ENCODE measurements around the gene DYRK4.

Gene DYRK4

GRCh38 chr12:4630262-4630661 lies 68.3 kb downstream of the DYRK4 start:
- H3K4me2 ChIP-seq (ENCODE audit: low read length) = no peak overlapping the region
- H3K18ac ChIP-seq (ENCODE audit: low read length) = no peak overlapping the region
- no peaks in the 10 kb centered on the region for H3K79me2 ChIP-seq (ENCODE audit: control insufficient read depth, insufficient read depth, low read length)
- no peak overlapping the region for H3K4me3 ChIP-seq (ENCODE audit: low read length)
- H3K23ac ChIP-seq (ENCODE audit: low read length) = no peak overlapping the region
- H3K79me1 ChIP-seq (ENCODE audit: low read length) = no peaks in the 10 kb centered on the region
- no peak overlapping the region for H4K5ac ChIP-seq (ENCODE audit: low read length)
- H3K4me1 ChIP-seq (ENCODE audit: control insufficient read depth, low read depth, low read length) = no peaks in the 10 kb centered on the region
- no peak overlapping the region for H3K27ac ChIP-seq (ENCODE audit: low read depth, low read length)
- H3K4ac ChIP-seq (ENCODE audit: low read depth, low read length) = no peak overlapping the region
- H2BK15ac ChIP-seq (replicated peaks; ENCODE audit: low read depth) = no peak overlapping the region
- H2AK5ac ChIP-seq (ENCODE audit: low read length) = no peak overlapping the region
- H2BK120ac ChIP-seq (ENCODE audit: low read depth, low read length) = no peak overlapping the region
- no peaks in the 10 kb centered on the region for H3K27me3 ChIP-seq (ENCODE audit: insufficient read depth, low read length, poor library complexity)
- no peak overlapping the region for H4K8ac ChIP-seq (ENCODE audit: low read depth, low read length)
- no peak overlapping the region for H3K9ac ChIP-seq (ENCODE audit: low read length)
- H2BK5ac ChIP-seq (ENCODE audit: low read length) = no peak overlapping the region
- no peak for DNase-seq
- H3K56ac ChIP-seq (ENCODE audit: low read length) = no peak overlapping the region
- WGBS (ENCODE audit: extremely low coverage, insufficient coverage, low lambda C conversion rate) = no CpG with 5 or more reads among the region's 5 CpGs
- no peaks in the 10 kb centered on the region for H3K36me3 ChIP-seq (ENCODE audit: control insufficient read depth, insufficient read depth, low read length)

GRCh38 chr12:4643747-4644146 lies 81.7 kb downstream of the DYRK4 start:
- H3K18ac ChIP-seq (ENCODE audit: low read length) = no peak overlapping the region
- H3K79me2 ChIP-seq (ENCODE audit: control insufficient read depth, insufficient read depth, low read length) = no peaks in the 10 kb centered on the region
- no peak overlapping the region for H2BK5ac ChIP-seq (ENCODE audit: low read length)
- H3K23ac ChIP-seq (ENCODE audit: low read length) = no peak overlapping the region
- no peak overlapping the region for H3K27ac ChIP-seq (ENCODE audit: low read depth, low read length)
- no peak overlapping the region for H4K5ac ChIP-seq (ENCODE audit: low read length)
- no peaks in the 10 kb centered on the region for H3K36me3 ChIP-seq (ENCODE audit: control insufficient read depth, insufficient read depth, low read length)
- no peak for DNase-seq
- no peak overlapping the region for H4K8ac ChIP-seq (ENCODE audit: low read depth, low read length)
- no peak overlapping the region for H3K56ac ChIP-seq (ENCODE audit: low read length)
- H2BK120ac ChIP-seq (ENCODE audit: low read depth, low read length) = no peak overlapping the region
- no peak overlapping the region for H3K4ac ChIP-seq (ENCODE audit: low read depth, low read length)
- no peak overlapping the region for H3K4me2 ChIP-seq (ENCODE audit: low read length)
- H3K4me1 ChIP-seq (ENCODE audit: control insufficient read depth, low read depth, low read length) = peaks cover 4% of the 10 kb centered on the region
- H3K27me3 ChIP-seq (ENCODE audit: insufficient read depth, low read length, poor library complexity) = no peaks in the 10 kb centered on the region
- no peak overlapping the region for H3K4me3 ChIP-seq (ENCODE audit: low read length)
- no peaks in the 10 kb centered on the region for H3K79me1 ChIP-seq (ENCODE audit: low read length)
- H2AK5ac ChIP-seq (ENCODE audit: low read length) = no peak overlapping the region
- H2BK15ac ChIP-seq (replicated peaks; ENCODE audit: low read depth) = no peak overlapping the region
- no CpG with 5 or more reads among the region's 6 CpGs for WGBS (ENCODE audit: extremely low coverage, insufficient coverage, low lambda C conversion rate)
- H3K9ac ChIP-seq (ENCODE audit: low read length) = no peak overlapping the region

- H3K36me3 ChIP-seq (ENCODE audit: control insufficient read depth, insufficient read depth, low read length) = no peaks in the 10 kb centered on the region
- no peak overlapping the region for H2AK5ac ChIP-seq (ENCODE audit: low read length)
- no CpG with 5 or more reads among the region's 1 CpG for WGBS (ENCODE audit: extremely low coverage, insufficient coverage, low lambda C conversion rate)
- H3K56ac ChIP-seq (ENCODE audit: low read length) = no peak overlapping the region
- H3K79me2 ChIP-seq (ENCODE audit: control insufficient read depth, insufficient read depth, low read length) = peaks cover 3% of the 10 kb centered on the region
- H3K27ac ChIP-seq (ENCODE audit: low read depth, low read length) = no peak overlapping the region
- H3K4me2 ChIP-seq (ENCODE audit: low read length) = no peak overlapping the region
- H3K9ac ChIP-seq (ENCODE audit: low read length) = no peak overlapping the region
- H2BK120ac ChIP-seq (ENCODE audit: low read depth, low read length) = no peak overlapping the region
- no peak overlapping the region for H3K18ac ChIP-seq (ENCODE audit: low read length)
- H4K5ac ChIP-seq (ENCODE audit: low read length) = no peak overlapping the region
- H4K8ac ChIP-seq (ENCODE audit: low read depth, low read length) = no peak overlapping the region
- H3K4ac ChIP-seq (ENCODE audit: low read depth, low read length) = no peak overlapping the region
- no peaks in the 10 kb centered on the region for H3K79me1 ChIP-seq (ENCODE audit: low read length)
- H2BK5ac ChIP-seq (ENCODE audit: low read length) = no peak overlapping the region
- no peak overlapping the region for H3K4me3 ChIP-seq (ENCODE audit: low read length)
- no peaks in the 10 kb centered on the region for H3K27me3 ChIP-seq (ENCODE audit: insufficient read depth, low read length, poor library complexity)
- H3K4me1 ChIP-seq (ENCODE audit: control insufficient read depth, low read depth, low read length) = peaks cover 4% of the 10 kb centered on the region
- no peak overlapping the region for H2BK15ac ChIP-seq (replicated peaks; ENCODE audit: low read depth)
- peak; percentile 43 for DNase-seq
- no peak overlapping the region for H3K23ac ChIP-seq (ENCODE audit: low read length)
These were observed 83.0 kb downstream of the DYRK4 start for GRCh38 chr12:4645023-4645422.

GRCh38 chr12:4648104-4648500 lies 86.1 kb downstream of the DYRK4 start:
- Histone ChIP-seq H3K36me3 (ENCODE audit: control insufficient read depth, insufficient read depth, low read length) (no peaks in the 10 kb centered on the region), H2BK120ac (ENCODE audit: low read depth, low read length) (no peak overlapping the region), H3K23ac (ENCODE audit: low read length) (no peak overlapping the region), H4K5ac (ENCODE audit: low read length) (peak overlapping the region; percentile 21), H3K27ac (ENCODE audit: low read depth, low read length) (no peak overlapping the region), H3K56ac (ENCODE audit: low read length) (peak overlapping the region; percentile 88), H3K4me2 (ENCODE audit: low read length) (peak overlapping the region; percentile 59), H2BK5ac (ENCODE audit: low read length) (no peak overlapping the region), H2AK5ac (ENCODE audit: low read length) (no peak overlapping the region), H3K27me3 (ENCODE audit: insufficient read depth, low read length, poor library complexity) (no peaks in the 10 kb centered on the region), H3K4me3 (ENCODE audit: low read length) (peak overlapping the region; percentile 76), H2BK15ac (replicated peaks; ENCODE audit: low read depth) (no peak overlapping the region), H3K79me1 (ENCODE audit: low read length) (peaks cover 6% of the 10 kb centered on the region), H3K79me2 (ENCODE audit: control insufficient read depth, insufficient read depth, low read length) (peaks cover 11% of the 10 kb centered on the region), H3K4ac (ENCODE audit: low read depth, low read length) (no peak overlapping the region), H3K9ac (ENCODE audit: low read length) (peak overlapping the region; percentile 75), H3K4me1 (ENCODE audit: control insufficient read depth, low read depth, low read length) (peaks cover 4% of the 10 kb centered on the region), H3K18ac (ENCODE audit: low read length) (peak overlapping the region; percentile 72), H4K8ac (ENCODE audit: low read depth, low read length) (peak overlapping the region; percentile 67)
- no CpG with 5 or more reads among the region's 4 CpGs for WGBS (ENCODE audit: extremely low coverage, insufficient coverage, low lambda C conversion rate)
- no peak for DNase-seq

- peak within 1 kb of the TSS; percentile 76 for H3K9ac ChIP-seq (ENCODE audit: low read length)
- peaks cover 4% of the 10 kb centered on the region for H3K4me1 ChIP-seq (ENCODE audit: control insufficient read depth, low read depth, low read length)
- no peak within 1 kb of the TSS for H2AK5ac ChIP-seq (ENCODE audit: low read length)
- H3K23ac ChIP-seq (ENCODE audit: low read length) = peak within 1 kb of the TSS; percentile 15
- no CpG with 5 or more reads among the region's 39 CpGs for WGBS (ENCODE audit: extremely low coverage, insufficient coverage, low lambda C conversion rate)
- peak; percentile 93 for DNase-seq
- peak within 1 kb of the TSS; percentile 72 for H3K18ac ChIP-seq (ENCODE audit: low read length)
- H2BK5ac ChIP-seq (ENCODE audit: low read length) = no peak within 1 kb of the TSS
- peak within 1 kb of the TSS; percentile 21 for H4K5ac ChIP-seq (ENCODE audit: low read length)
- peak within 1 kb of the TSS; percentile 27 for H3K4ac ChIP-seq (ENCODE audit: low read depth, low read length)
- H3K4me3 ChIP-seq (ENCODE audit: low read length) = peak within 1 kb of the TSS; percentile 76
- peaks cover 11% of the 10 kb centered on the region for H3K79me2 ChIP-seq (ENCODE audit: control insufficient read depth, insufficient read depth, low read length)
- no peaks in the 10 kb centered on the region for H3K36me3 ChIP-seq (ENCODE audit: control insufficient read depth, insufficient read depth, low read length)
- peak within 1 kb of the TSS; percentile 67 for H4K8ac ChIP-seq (ENCODE audit: low read depth, low read length)
- H3K4me2 ChIP-seq (ENCODE audit: low read length) = peak within 1 kb of the TSS; percentile 59
- no peak within 1 kb of the TSS for H2BK15ac ChIP-seq (replicated peaks; ENCODE audit: low read depth)
- peaks cover 6% of the 10 kb centered on the region for H3K79me1 ChIP-seq (ENCODE audit: low read length)
- H2BK120ac ChIP-seq (ENCODE audit: low read depth, low read length) = no peak within 1 kb of the TSS
- no peaks in the 10 kb centered on the region for H3K27me3 ChIP-seq (ENCODE audit: insufficient read depth, low read length, poor library complexity)
- no peak within 1 kb of the TSS for H3K27ac ChIP-seq (ENCODE audit: low read depth, low read length)
- H3K56ac ChIP-seq (ENCODE audit: low read length) = peak within 1 kb of the TSS; percentile 89
These were observed 86.7 kb downstream of the DYRK4 start, which contains the start of the genes AKAP3 and NDUFA9 for GRCh38 chr12:4648501-4649357. AKAP3 (minus strand) TSS chr12:4649051; CDS start chr12:4638196, 10,855 bp downstream. NDUFA9 (plus strand) TSS chr12:4649114; CDS start chr12:4649127, 13 bp downstream.

Measured in mesendoderm (in vitro differentiated cells).